Measurements from ENCODE around the gene MCCC1. TPM values are rescaled to one million over a fixed set of nuclear protein-coding genes. Genes with fewer than 3 reads are reported as not detected.

MCCC1 gene
- total and polyA plus RNA-seq, 2 of the 4 experiments (the other 2 are of a cell fraction), result 14.2 to 17.9 TPM

GRCh38 chr3:183131735-183132134, 32.4 kb upstream of the MCCC1 start:
- Histone ChIP-seq H3K56ac (ENCODE audit: extremely low read depth, insufficient read depth, low read length) (no peak overlapping the region), H4K91ac (ENCODE audit: insufficient read depth, low read depth, low read length) (no peak overlapping the region), H3K4me2 (ENCODE audit: low read depth, low read length) (no peak overlapping the region), H3K18ac (ENCODE audit: low read depth, low read length) (no peak overlapping the region), H2BK5ac (ENCODE audit: low read depth, low read length, poor library complexity, severe bottlenecking) (no peak overlapping the region), H3K9ac (ENCODE audit: low read depth, low read length) (no peak overlapping the region), H3K27ac (ENCODE audit: insufficient read depth, low read length) (no peak overlapping the region), H3K4ac (ENCODE audit: low read depth, low read length) (no peak overlapping the region), H2BK15ac (ENCODE audit: low read depth, low read length) (no peak overlapping the region), H2BK20ac (ENCODE audit: low read depth, low read length) (no peak overlapping the region), H2AK9ac (replicated peaks; ENCODE audit: low read depth, low read length, poor library complexity) (no peak overlapping the region), H3K23ac (ENCODE audit: low read depth, low read length) (no peak overlapping the region), H4K8ac (ENCODE audit: low read depth in 2 of 2, low read length in 2 of 2) (no peak overlapping the region), H2BK120ac (ENCODE audit: low read depth, low read length) (no peak overlapping the region; the same call in 1 of the 2 replicates), H3K14ac (replicated peaks; ENCODE audit: low read depth, low read length) (no peak overlapping the region), H3K9me1 (ENCODE audit: insufficient read depth, low read length) (no peaks in the 10 kb centered on the region), H3K9me3 (ENCODE audit: control insufficient read depth, insufficient read depth, low read length) (peaks cover 4% of the 10 kb centered on the region), H3K79me1 (ENCODE audit: low read depth in 1 of 2, low read length in 2 of 2) (no peaks in the 10 kb centered on the region), H2AFZ (replicated peaks; ENCODE audit: low read length, poor library complexity) (no peak overlapping the region), H2AK5ac (ENCODE audit: low read depth, low read length) (no peak overlapping the region), H3K4me1 (ENCODE audit: control insufficient read depth, insufficient read depth, low read length) (peaks cover 5% of the 10 kb centered on the region), H3K27me3 (ENCODE audit: control insufficient read depth, insufficient read depth, low read length) (peaks cover 11% of the 10 kb centered on the region), H4K5ac (ENCODE audit: low read depth, low read length) (no peak overlapping the region), H4K20me1 (ENCODE audit: insufficient read depth, low read length) (no peaks in the 10 kb centered on the region), H3K36me3 (ENCODE audit: control insufficient read depth, insufficient read depth, low read length) (no peaks in the 10 kb centered on the region), H3K4me3 (ENCODE audit: insufficient read depth, low read depth, low read length) (no peak overlapping the region)
- ChIA-PET CTCF (interaction anchor here (1.0 kb wide), 1 partner anchor 53 kb away, joined by 4 read pairs; no protein-coding TSS in a partner anchor), POLR2A (ENCODE audit: unreplicated experiment) (no interaction called here)
- TF ChIP-seq CEBPB (IDR thresholded peaks at IDR 0.05; ENCODE audit: low read depth, low read length), result peak; percentile 23; the same call in 1 of the 2 replicates
- TF ChIP-seq MAFK (IDR thresholded peaks at IDR 0.05; ENCODE audit: low read depth, low read length), result no peak
- DNase-seq, result peak; percentile 73
- dilution Hi-C loops (cut with HindIII; ENCODE audit: low sequenced_read_pairs, unreplicated experiment), result no loop called here
- ATAC-seq (ENCODE audit: low read depth), result no peak
- WGBS, 2 experiments (ENCODE audit: extremely low coverage in 2 of 2, insufficient read length in 1 of 2), result no CpG with 5 or more reads among the region's 4 CpGs
- in situ Hi-C loops (cut with MboI; ENCODE audit: low sequenced_read_pairs), result no loop called here
- no TSS peak for BruUV-seq (replicated peaks)
- intact Hi-C loops (cut with micrococcal nuclease), result no loop called here
